Prostate gland (tissue), 2 donors: ENCODE results near the gene CAMSAP1. TPM values are rescaled to one million over a fixed set of nuclear protein-coding genes. Genes with fewer than 3 reads are reported as not detected.

Experiments
- DNase-seq: peaks from one replicate; pipeline ENCODE4 v3.0.0-alpha.2; 2019; ENCODE audit warnings: low spot score
- H3K27ac ChIP-seq, 2 donors: fragments of 200-600 bp; sonication (generic); 2 replicates each; pipeline ENCODE4 v1.5.1; 2017 to 2019
- H3K27me3 ChIP-seq: fragments of 200-600 bp; sonication (generic); replicated peaks from 2 replicates; pipeline ENCODE4 v1.5.1; 2019; ENCODE audit not compliant: insufficient read depth
- H3K36me3 ChIP-seq, 2 donors: fragments of 200-600 bp; sonication (generic); 1 replicate in 1 of 2; 2 replicates in 1 of 2; pipeline versions ENCODE4 v1.5.1 to v1.8.1; 2017 to 2019
- H3K4me1 ChIP-seq: fragments of 200-600 bp; sonication (generic); replicated peaks from 2 replicates; pipeline ENCODE4 v1.5.1; 2019
- H3K4me3 ChIP-seq, 2 donors: fragments of 200-600 bp; sonication (generic); 2 replicates each; pipeline ENCODE4 v1.5.1; 2017 to 2019
- H3K9me3 ChIP-seq: fragments of 200-600 bp; sonication (generic); 2 replicates; pipeline ENCODE4 v1.5.1; 2017
- POLR2A ChIP-seq: fragments of 450-650 bp; IDR thresholded peaks from one replicate; pipeline ENCODE4 v1.6.1; 2016; ENCODE audit warnings: antibody characterized with exemption, mild to moderate bottlenecking
- POLR2AphosphoS5 ChIP-seq: sonication (generic); formaldehyde crosslinking; IDR thresholded peaks from one replicate; pipeline ENCODE4 v1.6.1; 2017; ENCODE audit warnings: antibody characterized with exemption
- WGBS: methylation state at CpG from one replicate; pipeline ENCODE4 v1.1.5; 2018; 5-methylcytosine and 5-hydroxymethylcytosine counted together
- intact Hi-C: fragments of 100-400 bp; cut with DNase I; formaldehyde crosslinking; loops from one replicate; pipeline ENCODE4 v1.14.2; 2022
- total RNA-seq, 2 donors: library from RNA; depleted of rRNA; stranded (reverse); fragments of >200 nt; gene quantifications; one replicate each; pipeline ENCODE4 v1.1.0, GENCODE V29; 2016
- TF ChIP-seq, protein P1 (sequence below), 4 experiments: fragments of 200-600 bp in 2 of 4; fragments of 450-650 bp in 2 of 4; sonication (generic) in 2 of 4; IDR thresholded peaks; 1 replicate in 3 of 4; 2 replicates in 1 of 4; pipeline ENCODE4 v1.5.1; 2016 to 2019; ENCODE audit warnings: antibody characterized with exemption in 4 of 4, mild to moderate bottlenecking in 2 of 4, moderate library complexity in 2 of 4

CAMSAP1 gene
- total RNA-seq, 2 donors from 2014 or later = 28.3 to 86.6 TPM

DNA sequence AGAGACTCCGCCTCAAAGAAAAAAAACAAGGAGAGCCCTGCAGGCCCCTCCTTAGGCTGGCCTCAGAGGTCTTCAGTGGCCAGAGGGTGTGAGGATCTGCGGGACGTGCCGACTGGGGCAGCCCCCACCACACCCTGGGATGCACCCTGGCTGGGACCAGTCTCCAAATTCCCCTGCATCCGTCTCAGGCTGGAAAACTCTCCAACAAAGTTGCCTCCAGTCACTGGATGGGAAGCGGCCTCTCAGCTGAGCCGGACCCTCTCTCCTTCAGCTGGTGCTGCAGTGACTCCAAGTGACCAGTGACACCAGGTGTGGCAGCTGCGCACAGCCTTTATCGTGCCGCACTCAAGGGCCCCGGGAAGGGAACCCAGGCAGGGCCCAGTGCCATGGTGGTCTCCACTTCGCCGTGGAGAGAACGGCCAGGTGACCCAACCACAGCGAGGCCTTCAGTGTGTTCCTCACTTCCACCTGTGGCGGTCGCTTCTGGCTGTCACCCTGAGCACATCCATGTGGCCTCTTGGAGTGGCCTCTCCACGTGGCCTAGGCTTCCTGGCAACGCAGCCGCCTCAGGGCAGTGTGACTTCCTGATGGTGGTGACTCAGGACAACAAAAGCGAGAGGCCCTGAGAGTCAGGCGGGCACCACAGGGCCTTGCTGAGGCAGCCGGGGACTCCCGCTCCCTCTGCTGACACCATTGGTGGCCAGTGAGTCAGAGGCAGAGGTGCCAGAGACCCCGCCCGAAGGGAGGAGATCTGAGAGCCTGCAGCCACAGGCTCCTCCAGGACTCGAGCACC, 19.3 kb upstream of the CAMSAP1 start:
- Histone ChIP-seq H3K9me3 (no peaks in the 10 kb centered on the region), H3K36me3 (no peaks in the 10 kb centered on the region), H3K4me3 (no peak overlapping the region), H3K27ac (no peak overlapping the region), H3K27me3 (no peaks in the 10 kb centered on the region), H3K4me1 (no peaks in the 10 kb centered on the region)
- no peak for TF ChIP-seq POLR2A
- TF ChIP-seq, protein P1, sequence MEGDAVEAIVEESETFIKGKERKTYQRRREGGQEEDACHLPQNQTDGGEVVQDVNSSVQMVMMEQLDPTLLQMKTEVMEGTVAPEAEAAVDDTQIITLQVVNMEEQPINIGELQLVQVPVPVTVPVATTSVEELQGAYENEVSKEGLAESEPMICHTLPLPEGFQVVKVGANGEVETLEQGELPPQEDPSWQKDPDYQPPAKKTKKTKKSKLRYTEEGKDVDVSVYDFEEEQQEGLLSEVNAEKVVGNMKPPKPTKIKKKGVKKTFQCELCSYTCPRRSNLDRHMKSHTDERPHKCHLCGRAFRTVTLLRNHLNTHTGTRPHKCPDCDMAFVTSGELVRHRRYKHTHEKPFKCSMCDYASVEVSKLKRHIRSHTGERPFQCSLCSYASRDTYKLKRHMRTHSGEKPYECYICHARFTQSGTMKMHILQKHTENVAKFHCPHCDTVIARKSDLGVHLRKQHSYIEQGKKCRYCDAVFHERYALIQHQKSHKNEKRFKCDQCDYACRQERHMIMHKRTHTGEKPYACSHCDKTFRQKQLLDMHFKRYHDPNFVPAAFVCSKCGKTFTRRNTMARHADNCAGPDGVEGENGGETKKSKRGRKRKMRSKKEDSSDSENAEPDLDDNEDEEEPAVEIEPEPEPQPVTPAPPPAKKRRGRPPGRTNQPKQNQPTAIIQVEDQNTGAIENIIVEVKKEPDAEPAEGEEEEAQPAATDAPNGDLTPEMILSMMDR (IDR thresholded peaks at IDR 0.05) = no peak
- WGBS = 80% methylated on average over 24 of the region's 27 CpGs
- no peak for DNase-seq
- intact Hi-C loops = no loop called here

DNA sequence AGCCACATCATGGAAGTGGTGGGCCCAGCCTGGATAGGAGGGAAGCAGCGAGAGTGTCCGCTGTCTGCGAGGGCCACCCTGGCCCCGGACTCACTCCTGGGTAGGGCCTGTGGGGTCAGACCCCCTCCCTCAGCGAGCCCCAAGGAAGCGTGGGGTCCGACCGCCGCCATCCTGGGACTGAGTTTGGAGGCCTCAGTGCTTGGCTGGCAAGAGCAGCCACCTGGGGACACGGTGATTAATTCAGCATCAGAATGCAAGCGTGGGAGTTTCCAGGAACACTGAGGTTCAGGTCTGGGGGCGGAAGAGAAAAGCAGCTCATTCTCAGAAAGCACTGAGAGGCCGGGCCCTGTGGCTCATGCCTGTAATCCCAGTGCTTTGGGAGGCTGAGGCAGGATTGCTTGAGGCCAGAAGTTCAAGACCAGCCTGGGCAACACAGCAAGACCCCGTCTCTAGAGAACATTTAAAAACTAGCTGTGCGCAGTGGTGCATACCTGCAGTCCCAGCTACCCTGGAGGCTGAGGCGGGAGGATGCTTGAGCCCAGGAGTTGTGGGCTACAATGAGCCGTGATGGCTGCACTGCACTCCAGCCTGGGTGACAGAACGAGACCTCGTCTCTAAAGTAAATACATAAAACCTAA, 18.3 kb upstream of the CAMSAP1 start:
- H3K27me3 ChIP-seq = no peaks in the 10 kb centered on the region
- H3K9me3 ChIP-seq = no peaks in the 10 kb centered on the region
- no peak for DNase-seq
- no peaks in the 10 kb centered on the region for H3K36me3 ChIP-seq
- H3K27ac ChIP-seq = no peak overlapping the region
- TF ChIP-seq POLR2AphosphoS5 (no peak), POLR2A (no peak)
- H3K4me1 ChIP-seq = no peaks in the 10 kb centered on the region
- WGBS = 86% methylated on average over 19 of the region's 19 CpGs
- intact Hi-C loops = no loop called here
- H3K4me3 ChIP-seq = no peak overlapping the region

DNA sequence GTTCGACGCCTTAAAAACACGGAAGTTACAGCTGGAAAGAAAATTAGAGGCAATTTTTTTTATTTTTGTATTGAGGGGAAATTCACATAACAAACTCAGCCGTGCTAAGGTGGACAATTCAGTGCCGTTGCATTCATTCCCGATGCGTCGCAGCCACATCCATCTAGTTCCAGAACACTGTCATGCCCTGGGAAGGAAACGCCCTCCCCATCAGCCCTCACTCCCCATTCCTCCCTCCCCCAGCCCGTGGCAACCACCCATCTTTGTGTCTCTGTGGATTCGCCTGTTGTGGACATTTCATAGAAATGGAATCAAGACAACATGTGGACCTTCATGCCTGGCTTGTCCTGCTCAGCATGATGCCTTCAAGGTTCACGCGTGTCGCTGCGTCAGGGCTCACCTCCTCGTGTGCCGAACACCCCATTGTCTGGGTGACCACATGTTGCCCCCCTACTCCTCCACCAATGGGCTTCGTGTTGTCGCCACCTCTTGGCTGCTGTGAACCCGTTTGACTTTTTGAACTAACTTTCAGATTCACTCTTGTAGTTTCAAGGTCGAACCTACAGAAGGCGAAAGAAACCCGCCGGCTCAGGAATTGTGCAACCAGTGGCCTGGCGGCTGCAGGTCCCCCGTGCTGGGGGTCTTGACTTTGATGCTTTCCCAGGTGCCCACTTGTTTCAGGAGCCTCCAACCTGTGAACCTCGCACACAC, 17.4 kb upstream of the CAMSAP1 start:
- H3K4me1 ChIP-seq = no peaks in the 10 kb centered on the region
- intact Hi-C loops = no loop called here
- TF ChIP-seq POLR2AphosphoS5 (no peak), POLR2A (no peak)
- TF ChIP-seq, protein P1 (IDR thresholded peaks at IDR 0.05) = no peak
- H3K27me3 ChIP-seq = no peaks in the 10 kb centered on the region
- WGBS = 86% methylated on average over 27 of the region's 27 CpGs
- H3K27ac ChIP-seq = no peak overlapping the region
- no peaks in the 10 kb centered on the region for H3K9me3 ChIP-seq
- H3K36me3 ChIP-seq = no peaks in the 10 kb centered on the region
- DNase-seq = no peak
- no peak overlapping the region for H3K4me3 ChIP-seq

DNA sequence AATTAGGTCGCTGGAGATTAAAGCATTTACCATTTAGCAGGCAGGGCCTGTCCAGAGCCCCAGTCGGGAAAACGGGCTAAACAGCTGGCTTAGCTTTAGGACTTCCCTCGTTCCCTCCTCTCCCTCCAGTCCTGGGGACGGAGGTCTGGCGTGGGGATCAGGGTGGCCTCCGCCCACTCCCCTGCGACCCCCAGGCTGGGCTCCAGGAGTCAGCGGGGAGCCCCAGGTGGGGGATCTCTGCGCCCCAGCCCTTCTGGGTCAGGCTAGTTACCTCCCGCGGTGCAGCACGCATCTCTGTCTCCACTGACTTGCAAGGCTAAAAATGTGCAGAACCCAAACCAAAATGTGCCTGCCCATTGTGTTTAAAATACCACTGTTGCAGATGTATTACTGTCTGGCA, 16.2 kb upstream of the CAMSAP1 start:
- 92% methylated on average over 13 of the region's 13 CpGs for WGBS
- Histone ChIP-seq H3K36me3 (no peaks in the 10 kb centered on the region), H3K4me3 (no peak overlapping the region), H3K9me3 (no peaks in the 10 kb centered on the region), H3K27ac (no peak overlapping the region), H3K27me3 (no peaks in the 10 kb centered on the region), H3K4me1 (no peaks in the 10 kb centered on the region)
- no peak for DNase-seq
- TF ChIP-seq, protein P1 (IDR thresholded peaks at IDR 0.05) = no peak
- TF ChIP-seq POLR2A (no peak), POLR2AphosphoS5 (no peak)
- intact Hi-C loops = no loop called here

DNA sequence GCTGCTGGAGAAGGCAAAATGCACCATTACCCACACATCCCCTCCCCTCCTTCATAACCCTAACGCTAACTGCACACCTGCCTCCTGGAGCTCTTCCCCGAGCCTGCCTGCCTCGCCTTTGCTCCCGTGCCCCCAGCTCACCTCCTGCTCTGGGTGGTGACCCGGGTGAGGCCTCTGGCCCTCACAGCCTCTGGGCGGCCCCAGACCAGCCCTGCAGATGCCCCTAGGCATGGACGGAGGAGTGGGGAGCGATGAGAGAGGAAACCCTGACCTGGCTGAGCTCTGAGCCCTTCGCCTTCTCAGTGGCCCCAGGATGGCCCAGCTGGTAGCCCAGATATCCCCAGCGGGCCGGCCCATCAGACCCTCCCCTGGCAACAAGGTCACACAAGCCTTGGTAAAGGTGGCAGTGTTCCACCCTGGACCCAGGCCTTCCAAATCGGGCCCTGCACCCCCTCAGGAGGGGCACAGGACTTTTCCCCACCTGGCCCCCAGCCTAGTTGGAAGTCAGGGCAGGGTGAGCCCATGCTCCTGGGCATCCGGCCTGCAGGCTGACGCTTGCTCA, 14.5 kb upstream of the CAMSAP1 start:
- no peak for DNase-seq
- intact Hi-C loops = no loop called here
- Histone ChIP-seq H3K4me3 (no peak overlapping the region), H3K27me3 (no peaks in the 10 kb centered on the region), H3K4me1 (no peaks in the 10 kb centered on the region), H3K9me3 (no peaks in the 10 kb centered on the region), H3K27ac (no peak overlapping the region), H3K36me3 (no peaks in the 10 kb centered on the region)
- 82% methylated on average over 14 of the region's 14 CpGs for WGBS
- no peak for TF ChIP-seq POLR2A
